Measurements from ENCODE around the gene INA.

INA gene

DNA sequence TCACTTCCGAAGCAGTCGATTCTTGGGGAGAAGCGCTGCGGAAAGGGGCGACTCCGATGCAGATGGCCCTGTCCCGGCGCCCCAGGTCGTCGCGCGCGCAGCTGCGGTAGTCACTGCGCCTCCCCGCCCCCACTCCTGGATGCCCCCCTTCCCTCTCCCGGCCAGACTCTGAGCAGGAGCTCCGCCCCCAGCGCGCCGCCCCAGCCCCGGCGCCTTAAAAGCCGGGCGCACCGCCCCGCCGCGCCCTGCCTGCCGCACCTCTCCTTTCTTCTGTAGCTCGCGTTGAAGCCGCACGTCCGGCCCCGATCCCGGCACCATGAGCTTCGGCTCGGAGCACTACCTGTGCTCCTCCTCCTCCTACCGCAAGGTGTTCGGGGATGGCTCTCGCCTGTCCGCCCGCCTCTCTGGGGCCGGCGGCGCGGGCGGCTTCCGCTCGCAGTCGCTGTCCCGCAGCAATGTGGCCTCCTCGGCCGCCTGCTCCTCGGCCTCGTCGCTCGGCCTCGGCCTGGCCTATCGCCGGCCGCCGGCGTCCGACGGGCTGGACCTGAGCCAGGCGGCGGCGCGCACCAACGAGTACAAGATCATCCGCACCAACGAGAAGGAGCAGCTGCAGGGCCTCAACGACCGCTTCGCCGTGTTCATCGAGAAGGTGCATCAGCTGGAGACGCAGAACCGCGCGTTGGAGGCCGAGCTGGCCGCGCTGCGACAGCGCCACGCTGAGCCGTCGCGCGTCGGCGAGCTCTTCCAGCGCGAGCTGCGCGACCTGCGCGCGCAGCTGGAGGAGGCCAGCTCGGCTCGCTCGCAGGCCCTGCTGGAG, at the start of gene INA:
Gene INA, plus strand, starts transcription at position 243 of the 817 bp plus-strand sequence. Its CDS starts 74 bp downstream, at position 317.
- Histone ChIP-seq H3K27me3 (ENCODE audit: control insufficient read depth, insufficient read depth, low read length) (peaks cover 61% of the 10 kb centered on the region), H3K4me1 (ENCODE audit: control insufficient read depth, insufficient read depth, low read length) (peaks cover 21% of the 10 kb centered on the region), H3K27ac (ENCODE audit: low read depth, low read length) (no peak within 1 kb of the TSS), H3K9ac (ENCODE audit: low read depth, low read length) (peak within 1 kb of the TSS; percentile 32; the same call in 1 of the 2 replicates), H3K9me3 (ENCODE audit: control insufficient read depth, insufficient read depth, low read length) (no peaks in the 10 kb centered on the region), H3K36me3 (ENCODE audit: control insufficient read depth, insufficient read depth, low read length) (no peaks in the 10 kb centered on the region), H3K4me3 (ENCODE audit: low read depth, low read length) (peak within 1 kb of the TSS; percentile 82)

DNA sequence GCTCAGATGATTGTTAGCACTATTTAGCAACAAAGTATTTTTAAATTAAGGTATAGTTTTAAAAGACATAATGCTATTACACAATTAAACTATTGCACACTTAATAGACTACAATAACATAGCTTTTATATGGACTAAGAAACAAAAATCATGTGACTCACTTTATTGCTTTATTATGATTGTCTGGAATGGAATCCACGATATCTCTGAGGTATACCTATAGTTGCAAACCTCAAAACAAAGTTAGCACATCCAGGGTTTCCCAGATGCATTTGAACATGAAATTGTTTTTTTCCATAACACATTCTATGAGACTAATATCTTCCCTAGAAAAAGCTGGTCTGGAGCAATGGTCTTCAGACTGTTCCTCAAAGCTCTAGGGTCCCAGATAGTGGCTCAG, 49.5 kb upstream of the INA start:
- Histone ChIP-seq H3K27me3 (ENCODE audit: control insufficient read depth, insufficient read depth, low read length) (no peaks in the 10 kb centered on the region), H3K36me3 (ENCODE audit: control insufficient read depth, insufficient read depth, low read length) (no peaks in the 10 kb centered on the region), H3K4me3 (ENCODE audit: low read depth, low read length) (no peak overlapping the region), H3K9ac (ENCODE audit: low read depth, low read length) (no peak overlapping the region), H3K27ac (ENCODE audit: low read depth, low read length) (no peak overlapping the region), H3K4me1 (ENCODE audit: control insufficient read depth, insufficient read depth, low read length) (peaks cover 18% of the 10 kb centered on the region; the same call in 1 of the 2 replicates), H3K9me3 (ENCODE audit: control insufficient read depth, insufficient read depth, low read length) (peaks cover 14% of the 10 kb centered on the region)

- Histone ChIP-seq H3K36me3 (ENCODE audit: control insufficient read depth, insufficient read depth, low read length) (no peaks in the 10 kb centered on the region), H3K27me3 (ENCODE audit: control insufficient read depth, insufficient read depth, low read length) (no peaks in the 10 kb centered on the region), H3K27ac (ENCODE audit: low read depth, low read length) (peak overlapping the region; percentile 83), H3K4me1 (ENCODE audit: control insufficient read depth, insufficient read depth, low read length) (peaks cover 22% of the 10 kb centered on the region), H3K9ac (ENCODE audit: low read depth, low read length) (no peak overlapping the region), H3K4me3 (ENCODE audit: low read depth, low read length) (no peak overlapping the region), H3K9me3 (ENCODE audit: control insufficient read depth, insufficient read depth, low read length) (no peaks in the 10 kb centered on the region)
Observed at GRCh38 chr10:103231047-103231551, 45.8 kb upstream of the INA start.

- H3K4me1 ChIP-seq (ENCODE audit: control insufficient read depth, insufficient read depth, low read length) = peaks cover 22% of the 10 kb centered on the region
Observed at GRCh38 chr10:103232131-103232673, 44.7 kb upstream of the INA start.

DNA sequence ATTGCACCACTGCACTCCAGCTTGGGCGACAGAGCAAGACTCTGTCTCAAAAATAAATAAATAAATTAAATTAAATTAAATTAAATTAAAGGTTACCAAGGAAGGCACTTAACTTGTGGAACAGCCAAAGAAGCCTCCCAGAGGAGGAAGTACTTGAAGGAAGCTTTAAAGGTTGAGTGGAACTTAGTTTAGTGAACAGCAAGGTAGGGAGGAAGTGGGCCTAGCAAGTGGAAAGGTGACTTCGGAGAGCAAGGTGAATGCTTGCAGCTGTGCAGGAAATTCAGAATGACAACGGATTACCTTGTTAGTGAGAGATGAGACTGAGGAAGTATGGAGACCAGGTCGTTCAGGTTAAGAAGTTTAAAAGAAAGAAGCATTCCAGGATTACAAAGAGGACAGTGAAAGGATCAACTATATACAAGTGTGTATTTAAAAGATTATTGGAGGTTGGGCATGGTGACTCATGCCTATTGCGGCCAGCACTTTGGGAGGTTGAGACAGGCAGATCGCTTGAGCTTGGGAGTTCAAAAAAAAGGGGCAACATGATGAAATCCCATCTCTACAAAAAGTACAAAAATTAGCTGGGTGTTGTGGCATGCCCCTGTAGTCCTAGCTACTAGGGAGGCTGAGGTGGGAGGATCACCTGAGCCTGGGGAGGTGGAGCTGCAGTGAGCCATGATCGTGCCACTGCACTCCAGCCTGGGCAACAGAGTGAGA, 44.0 kb upstream of the INA start:
- Histone ChIP-seq H3K9ac (ENCODE audit: low read depth, low read length) (no peak overlapping the region), H3K4me3 (ENCODE audit: low read depth, low read length) (no peak overlapping the region), H3K36me3 (ENCODE audit: control insufficient read depth, insufficient read depth, low read length) (no peaks in the 10 kb centered on the region), H3K27ac (ENCODE audit: low read depth, low read length) (peak overlapping the region; percentile 45), H3K9me3 (ENCODE audit: control insufficient read depth, insufficient read depth, low read length) (no peaks in the 10 kb centered on the region), H3K27me3 (ENCODE audit: control insufficient read depth, insufficient read depth, low read length) (no peaks in the 10 kb centered on the region), H3K4me1 (ENCODE audit: control insufficient read depth, insufficient read depth, low read length) (peaks cover 22% of the 10 kb centered on the region)

More at GRCh38 chr10:103232131-103232673, 44.7 kb upstream of the INA start:
- Histone ChIP-seq H3K27me3 (ENCODE audit: control insufficient read depth, insufficient read depth, low read length) (no peaks in the 10 kb centered on the region), H3K9me3 (ENCODE audit: control insufficient read depth, insufficient read depth, low read length) (no peaks in the 10 kb centered on the region), H3K9ac (ENCODE audit: low read depth, low read length) (no peak overlapping the region), H3K27ac (ENCODE audit: low read depth, low read length) (peak overlapping the region; percentile 83), H3K4me3 (ENCODE audit: low read depth, low read length) (no peak overlapping the region), H3K36me3 (ENCODE audit: control insufficient read depth, insufficient read depth, low read length) (no peaks in the 10 kb centered on the region)

- H3K4me1 ChIP-seq (ENCODE audit: control insufficient read depth, insufficient read depth, low read length) = peaks cover 17% of the 10 kb centered on the region
Observed at GRCh38 chr10:103235775-103236174, 41.2 kb upstream of the INA start.

GRCh38 chr10:103238506-103239252, 38.3 kb upstream of the INA start:
- no peak overlapping the region for H3K27ac ChIP-seq (ENCODE audit: low read depth, low read length)
- no peak overlapping the region for H3K9ac ChIP-seq (ENCODE audit: low read depth, low read length)
- H3K4me1 ChIP-seq (ENCODE audit: control insufficient read depth, insufficient read depth, low read length) = peaks cover 9% of the 10 kb centered on the region; the same call in 1 of the 2 replicates
- no peaks in the 10 kb centered on the region for H3K9me3 ChIP-seq (ENCODE audit: control insufficient read depth, insufficient read depth, low read length)
- no peaks in the 10 kb centered on the region for H3K36me3 ChIP-seq (ENCODE audit: control insufficient read depth, insufficient read depth, low read length)
- no peaks in the 10 kb centered on the region for H3K27me3 ChIP-seq (ENCODE audit: control insufficient read depth, insufficient read depth, low read length)
- H3K4me3 ChIP-seq (ENCODE audit: low read depth, low read length) = no peak overlapping the region

More at GRCh38 chr10:103235775-103236174, 41.2 kb upstream of the INA start:
- Histone ChIP-seq H3K4me3 (ENCODE audit: low read depth, low read length) (no peak overlapping the region), H3K36me3 (ENCODE audit: control insufficient read depth, insufficient read depth, low read length) (no peaks in the 10 kb centered on the region), H3K9ac (ENCODE audit: low read depth, low read length) (no peak overlapping the region), H3K27me3 (ENCODE audit: control insufficient read depth, insufficient read depth, low read length) (no peaks in the 10 kb centered on the region), H3K9me3 (ENCODE audit: control insufficient read depth, insufficient read depth, low read length) (no peaks in the 10 kb centered on the region), H3K27ac (ENCODE audit: low read depth, low read length) (no peak overlapping the region)

DNA sequence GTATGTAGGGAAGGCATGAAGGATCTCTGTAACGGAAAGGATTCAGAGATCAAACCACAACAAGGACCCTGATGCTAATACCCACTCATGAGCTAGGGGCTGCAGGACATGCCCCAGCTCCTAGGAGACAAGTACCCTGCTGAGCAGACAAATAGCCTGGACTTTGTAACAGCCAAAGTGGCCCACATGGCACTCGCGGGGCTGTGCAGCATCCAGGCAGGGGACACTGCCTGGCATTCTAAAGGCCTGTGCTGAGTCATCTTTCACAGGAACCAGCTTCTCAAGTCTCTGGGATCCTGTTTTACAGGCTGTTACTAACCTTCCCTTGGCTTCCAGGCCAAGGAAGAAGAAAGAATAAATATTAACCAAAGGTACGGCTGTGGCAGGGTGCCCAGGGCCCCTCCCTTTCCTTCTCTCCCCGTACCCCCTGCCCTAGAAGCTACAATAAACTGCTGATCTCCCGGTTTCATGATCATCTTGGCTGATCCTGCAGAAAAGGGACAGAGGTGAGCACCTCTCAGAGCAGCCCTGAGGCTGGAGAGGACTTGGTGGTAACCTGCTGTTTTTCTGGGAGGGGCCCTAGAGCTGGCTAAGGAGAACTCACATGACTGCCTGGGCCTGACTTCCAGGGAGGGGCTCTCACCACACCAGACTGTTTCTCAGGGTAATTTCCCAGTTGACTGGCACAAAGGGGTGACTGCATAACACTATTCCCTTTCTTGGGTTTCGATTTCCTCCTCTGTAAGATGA, 35.5 kb upstream of the INA start:
- Histone ChIP-seq H3K4me1 (ENCODE audit: control insufficient read depth, insufficient read depth, low read length) (peaks cover 9% of the 10 kb centered on the region; the same call in 1 of the 2 replicates), H3K36me3 (ENCODE audit: control insufficient read depth, insufficient read depth, low read length) (no peaks in the 10 kb centered on the region), H3K27ac (ENCODE audit: low read depth, low read length) (peak overlapping the region; percentile 62), H3K4me3 (ENCODE audit: low read depth, low read length) (no peak overlapping the region), H3K9ac (ENCODE audit: low read depth, low read length) (no peak overlapping the region), H3K27me3 (ENCODE audit: control insufficient read depth, insufficient read depth, low read length) (no peaks in the 10 kb centered on the region), H3K9me3 (ENCODE audit: control insufficient read depth, insufficient read depth, low read length) (no peaks in the 10 kb centered on the region)

- Histone ChIP-seq H3K9me3 (ENCODE audit: control insufficient read depth, insufficient read depth, low read length) (no peaks in the 10 kb centered on the region), H3K36me3 (ENCODE audit: control insufficient read depth, insufficient read depth, low read length) (no peaks in the 10 kb centered on the region), H3K4me3 (ENCODE audit: low read depth, low read length) (no peak overlapping the region), H3K4me1 (ENCODE audit: control insufficient read depth, insufficient read depth, low read length) (peaks cover 9% of the 10 kb centered on the region; the same call in 1 of the 2 replicates), H3K27ac (ENCODE audit: low read depth, low read length) (no peak overlapping the region), H3K27me3 (ENCODE audit: control insufficient read depth, insufficient read depth, low read length) (no peaks in the 10 kb centered on the region), H3K9ac (ENCODE audit: low read depth, low read length) (no peak overlapping the region)
Observed at GRCh38 chr10:103244666-103245271, 32.2 kb upstream of the INA start.
